ENCODE results near the gene C19orf67.

The C19orf67 gene

DNA sequence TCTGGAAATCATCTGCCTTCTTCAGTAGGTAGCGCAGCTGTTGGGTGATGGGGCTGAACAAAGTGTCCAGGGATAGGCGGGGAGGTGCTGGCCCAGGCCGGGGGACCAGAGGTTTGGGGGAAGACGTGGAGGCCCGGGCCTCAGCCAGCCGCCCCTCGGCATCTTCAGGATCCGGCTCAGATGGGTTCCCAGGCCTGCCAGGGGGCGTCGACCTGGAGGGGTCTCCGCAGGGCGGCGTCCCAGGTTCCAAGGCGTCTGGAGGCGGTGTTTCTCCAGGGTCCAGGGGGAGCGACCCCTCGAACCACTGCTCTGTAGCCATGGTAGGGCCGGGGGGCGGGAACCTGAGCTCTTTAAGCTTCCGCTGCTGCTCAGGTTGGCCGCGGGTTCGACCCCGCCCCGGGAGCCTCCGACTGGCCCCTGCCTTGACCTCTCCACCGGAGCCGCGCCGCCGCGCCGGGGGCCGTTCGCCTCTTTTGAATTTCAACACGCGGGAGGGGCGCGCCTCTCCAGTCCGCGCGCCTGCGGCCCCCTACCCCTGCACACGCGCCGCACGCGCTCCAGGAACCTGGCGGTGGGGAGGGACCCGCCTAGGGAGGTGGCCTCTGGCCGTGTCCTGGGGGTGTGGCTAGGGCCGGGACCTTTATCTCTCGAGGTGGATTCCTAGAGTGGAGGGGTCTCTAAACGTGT lies at the start of gene C19orf67:
Gene C19orf67, minus strand, starts transcription at position 475 of the 687 bp plus-strand sequence. Its CDS starts 156 bp downstream, at position 319.
- no peak for DNase-seq (ENCODE audit: low read depth)

DNA sequence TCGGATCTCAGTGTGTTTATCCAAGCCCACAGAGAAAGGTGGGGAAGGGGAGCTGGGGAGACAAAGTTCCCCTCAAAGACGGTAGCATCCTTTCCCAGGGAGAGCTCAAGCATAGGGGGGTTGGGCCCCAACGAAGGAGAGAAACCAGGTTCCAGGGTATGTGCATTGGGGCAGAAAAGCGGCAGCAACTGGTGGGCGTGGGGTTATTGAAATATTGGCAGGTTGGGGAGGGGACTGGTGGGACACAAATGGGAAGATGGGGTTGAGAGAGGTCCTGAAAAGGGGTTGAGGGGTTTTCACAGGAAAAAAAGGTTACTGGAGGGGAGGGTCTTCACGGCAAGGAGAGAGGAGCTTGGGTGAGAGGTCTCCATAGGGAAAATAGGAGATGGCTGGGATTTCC lies 49.8 kb upstream of the C19orf67 start:
- no peak for DNase-seq (ENCODE audit: low read depth)

DNA sequence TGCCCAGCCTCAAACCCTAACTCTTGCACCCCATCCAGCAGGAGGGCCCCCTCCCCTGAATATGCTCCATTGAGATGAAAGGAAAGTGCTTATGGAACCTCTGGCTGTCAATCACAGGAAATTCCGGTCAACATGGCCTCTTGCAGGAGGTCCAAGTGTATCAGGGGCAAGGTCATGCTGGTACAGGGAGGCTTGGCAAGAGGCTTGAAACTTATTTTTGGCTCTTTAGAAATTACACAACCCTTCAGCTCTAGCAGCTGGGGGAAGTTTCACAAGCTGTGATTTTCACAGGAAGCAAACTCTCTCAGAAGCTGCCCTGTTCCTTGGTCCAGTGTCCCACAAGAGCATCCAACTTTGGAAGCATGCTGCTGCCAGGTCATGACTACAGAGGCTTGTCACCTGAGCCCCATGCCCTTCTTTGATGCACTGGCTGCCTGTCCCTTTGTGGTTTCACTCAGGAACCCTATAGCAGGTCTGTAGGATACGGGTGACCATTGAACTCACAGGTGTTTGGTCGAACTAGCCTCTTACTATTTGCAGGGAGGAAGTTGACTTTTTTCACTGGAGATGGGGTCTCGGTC lies 42.4 kb upstream of the C19orf67 start:
- no peak for DNase-seq (ENCODE audit: low read depth)

DNA sequence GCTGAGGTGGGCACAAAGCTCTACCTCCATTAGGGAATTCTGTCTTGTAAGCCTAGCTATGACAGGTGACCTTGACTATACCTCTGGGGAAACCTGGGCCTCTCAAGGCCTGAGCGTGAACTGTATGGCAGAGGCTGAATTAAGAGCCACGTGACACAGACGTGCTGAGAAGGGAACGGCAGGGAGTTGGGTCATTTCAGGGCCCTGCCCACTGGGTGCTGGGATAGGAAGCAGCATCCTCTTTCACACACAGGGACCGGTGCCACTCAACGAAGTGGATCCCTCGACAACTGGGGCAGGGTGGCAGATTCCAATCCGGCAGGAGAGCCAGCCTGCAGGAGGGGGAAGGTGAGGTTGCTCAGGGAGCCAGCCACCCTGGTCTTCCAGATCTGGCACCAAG lies 41.6 kb upstream of the C19orf67 start:
- DNase-seq (ENCODE audit: low read depth): no peak

DNA sequence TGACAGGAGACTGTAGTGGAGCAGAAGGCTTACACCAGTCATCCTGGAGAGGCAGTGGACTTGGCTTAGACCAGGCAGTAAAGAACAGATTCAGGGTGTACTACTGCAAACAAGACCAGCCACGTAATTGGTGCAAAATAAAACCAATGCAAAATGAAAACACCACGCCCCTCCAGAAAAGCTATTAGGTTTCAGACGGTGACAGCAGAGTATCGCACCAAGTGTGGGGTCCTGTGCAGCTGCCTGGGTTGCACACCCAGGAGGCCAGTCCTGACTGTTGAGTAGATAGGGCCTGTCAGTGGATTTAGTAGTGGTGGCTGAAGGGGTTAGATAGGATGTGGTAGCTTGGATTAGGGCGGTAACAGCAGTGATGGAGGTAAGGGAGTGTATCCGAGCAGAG lies 37.3 kb upstream of the C19orf67 start:
- DNase-seq (ENCODE audit: low read depth): no peak

DNA sequence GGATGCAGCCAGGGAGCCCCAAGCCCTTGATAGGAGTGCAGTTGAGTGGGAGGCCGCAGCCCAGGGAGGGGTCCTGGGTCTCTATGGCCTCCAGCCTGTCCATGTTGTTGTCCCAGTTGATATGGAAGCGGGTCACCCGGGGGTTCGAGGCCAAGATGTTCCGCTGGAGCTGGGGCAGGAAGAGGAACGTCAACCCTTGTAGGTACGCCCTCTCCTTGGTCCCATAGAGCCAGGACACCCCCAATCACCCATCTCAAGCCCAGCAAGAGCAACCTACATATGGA lies 34.9 kb upstream of the C19orf67 start:
- DNase-seq (ENCODE audit: low read depth): no peak

DNA sequence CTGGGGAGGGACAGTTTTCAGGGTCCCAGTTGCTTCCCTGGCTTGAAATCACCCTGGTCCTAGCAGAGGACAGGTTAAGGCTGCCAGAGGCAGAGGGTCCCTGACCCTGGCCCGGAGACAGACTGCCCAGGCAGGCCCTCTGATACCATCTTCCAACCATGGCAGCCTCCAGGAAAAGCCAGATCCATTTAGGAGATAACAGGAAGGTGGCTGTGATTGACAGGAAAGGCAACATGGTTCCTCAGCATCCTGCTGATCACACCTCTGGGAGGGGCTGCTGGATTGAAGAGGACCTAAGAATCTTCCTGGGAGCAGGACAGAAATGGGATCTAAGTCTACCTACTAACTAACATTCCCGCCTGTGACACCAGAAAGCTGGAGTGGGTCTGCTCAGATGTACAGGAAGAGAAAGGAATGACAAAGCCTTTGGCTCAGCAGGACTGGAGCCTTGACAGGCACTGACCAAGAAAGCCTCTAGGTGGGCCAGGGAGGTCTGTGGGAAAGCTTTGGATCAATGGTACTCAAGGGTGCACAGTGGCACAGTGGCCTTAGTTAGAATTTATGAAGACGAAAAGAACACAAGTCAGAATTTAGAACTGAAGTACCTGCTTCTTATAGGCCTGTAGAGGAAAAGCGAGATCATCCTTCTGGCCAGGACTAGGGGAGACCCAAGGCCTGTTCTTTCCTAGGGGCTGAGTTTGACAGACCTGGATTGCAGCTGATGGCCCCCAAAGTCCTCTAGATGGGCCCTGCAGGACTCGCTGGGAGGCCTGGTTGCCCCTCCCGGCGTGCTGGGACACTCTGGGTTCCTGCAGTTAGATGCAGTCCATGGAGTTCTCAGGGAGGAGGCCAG lies 34.3 kb upstream of the C19orf67 start:
- no peak for DNase-seq (ENCODE audit: low read depth)

DNA sequence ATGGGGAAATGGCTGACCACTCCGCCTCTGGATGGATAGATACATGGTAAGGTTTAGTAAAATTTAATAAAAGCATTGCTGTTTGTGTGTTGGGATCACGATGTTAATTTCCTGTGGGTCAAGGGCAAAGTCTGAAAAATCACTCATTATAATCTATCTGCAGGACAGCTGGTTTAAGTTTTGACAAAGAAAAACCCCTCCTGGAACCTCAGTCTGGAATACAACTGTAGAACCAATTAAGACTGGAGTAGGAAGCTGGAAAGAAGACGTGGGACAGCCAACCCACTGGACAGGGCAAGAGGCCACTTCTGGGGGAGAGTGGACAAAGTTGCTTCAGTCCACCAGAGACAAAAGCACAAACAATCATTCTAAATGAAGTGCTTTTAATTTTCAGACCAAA lies 33.6 kb upstream of the C19orf67 start:
- DNase-seq (ENCODE audit: low read depth): no peak

DNA sequence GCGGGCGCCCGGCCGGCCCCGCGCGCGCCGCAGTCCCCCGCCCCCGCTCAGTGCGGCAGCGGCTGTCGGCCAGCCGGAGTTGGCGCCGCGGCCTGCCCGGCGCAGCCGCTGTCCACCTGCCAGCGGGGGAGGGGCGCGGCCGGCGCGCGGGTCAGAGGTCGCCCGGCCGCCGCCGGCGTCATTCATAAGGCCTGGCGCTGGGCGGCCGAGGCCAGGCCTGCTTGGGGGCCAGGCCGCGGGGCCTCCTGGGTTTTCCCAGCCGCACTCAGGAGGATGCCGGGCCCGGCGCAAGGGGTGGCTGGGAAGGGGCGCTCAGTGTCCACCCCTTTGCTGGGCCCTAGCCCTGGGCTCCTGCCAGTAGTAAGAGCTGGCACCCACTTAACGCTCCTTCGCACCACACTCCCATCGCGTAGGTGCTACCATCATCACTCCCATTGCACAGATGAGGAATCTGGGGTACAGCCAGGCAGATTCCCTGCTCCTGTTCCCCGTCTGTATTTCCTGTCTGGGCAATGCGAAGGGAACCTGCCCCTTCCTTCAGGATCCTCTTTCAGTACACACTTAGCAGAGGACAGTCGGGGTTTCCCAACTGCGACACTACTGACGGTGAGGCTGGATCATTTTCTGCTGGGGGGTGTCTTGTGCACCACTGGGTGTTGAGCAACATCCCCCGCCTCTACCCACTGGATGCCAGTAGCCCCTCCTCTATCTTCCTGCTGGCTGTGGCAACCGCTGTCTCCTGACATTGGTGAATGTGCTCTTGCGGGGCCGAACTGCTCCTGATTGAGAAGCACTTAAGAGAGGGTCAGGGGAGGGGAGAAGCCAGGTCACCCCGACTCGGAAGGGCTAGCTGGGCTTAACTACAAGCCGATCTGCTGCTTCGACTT lies 32.8 kb upstream of the C19orf67 start:
- DNase-seq (ENCODE audit: low read depth): no peak

DNA sequence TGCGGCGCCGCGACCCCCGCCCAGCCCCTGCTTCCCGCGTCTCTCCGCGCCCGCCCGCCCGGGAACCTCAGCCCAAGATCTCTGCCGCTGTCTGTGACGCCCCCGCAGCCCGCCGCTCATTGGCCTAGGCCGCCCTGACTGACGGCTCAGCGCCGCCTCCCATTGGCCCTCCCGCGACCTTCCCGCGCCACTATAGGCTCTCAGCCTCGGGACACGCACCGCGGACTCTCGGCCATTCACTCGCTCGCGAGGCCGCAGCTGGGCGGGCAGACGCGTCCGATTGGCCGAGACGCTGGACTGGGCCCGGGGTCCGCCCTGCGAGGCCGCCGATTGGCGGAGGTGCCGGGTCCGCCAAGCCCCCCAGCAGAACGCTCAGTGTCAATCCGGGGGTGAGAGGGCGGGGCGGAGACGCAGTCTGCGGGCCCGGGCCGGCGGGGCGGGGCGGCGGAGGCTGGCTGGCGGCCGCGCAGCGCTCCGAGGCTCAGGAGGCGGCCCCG lies 32.1 kb upstream of the C19orf67 start, which contains the start of gene PRKACA:
Gene PRKACA, minus strand, starts transcription at position 95 of the 497 bp plus-strand sequence. CDS start 215 bp downstream, outside the sequence.
- peak; percentile 95 for DNase-seq (ENCODE audit: low read depth)

DNA sequence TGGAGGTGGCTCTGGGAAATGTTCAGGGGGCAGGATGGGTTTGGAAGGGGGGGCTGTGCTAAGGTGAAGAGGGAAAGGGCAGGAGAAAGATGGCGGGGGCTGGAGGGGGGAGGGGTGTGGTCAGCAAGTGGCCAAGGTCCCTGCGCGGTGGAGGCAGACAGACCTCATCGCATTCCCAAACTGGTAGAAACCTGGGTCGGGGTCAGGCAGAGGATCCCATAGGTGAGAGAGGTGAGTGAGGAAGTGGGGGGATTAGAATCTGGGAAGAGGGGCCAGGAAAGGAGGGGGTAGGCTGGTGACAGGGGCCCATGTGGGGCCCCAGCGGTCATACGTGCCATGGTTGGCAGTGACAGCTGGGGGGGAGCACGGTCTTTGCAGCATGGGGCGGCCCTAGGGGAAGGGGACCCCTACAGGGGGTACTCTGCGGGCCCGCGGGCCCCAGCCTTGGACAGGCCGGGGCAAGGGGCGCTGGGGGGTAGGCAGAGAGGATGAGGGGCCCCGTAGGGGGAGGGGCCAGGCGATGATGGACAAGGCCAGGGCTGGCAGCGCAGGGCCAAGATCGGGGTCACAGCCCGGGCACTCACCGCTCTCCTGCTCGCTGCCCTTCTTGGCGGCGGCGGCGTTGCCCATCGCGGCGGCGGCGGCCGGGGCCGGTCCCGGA lies 31.5 kb upstream of the C19orf67 start:
- DNase-seq (ENCODE audit: low read depth): no peak

DNA sequence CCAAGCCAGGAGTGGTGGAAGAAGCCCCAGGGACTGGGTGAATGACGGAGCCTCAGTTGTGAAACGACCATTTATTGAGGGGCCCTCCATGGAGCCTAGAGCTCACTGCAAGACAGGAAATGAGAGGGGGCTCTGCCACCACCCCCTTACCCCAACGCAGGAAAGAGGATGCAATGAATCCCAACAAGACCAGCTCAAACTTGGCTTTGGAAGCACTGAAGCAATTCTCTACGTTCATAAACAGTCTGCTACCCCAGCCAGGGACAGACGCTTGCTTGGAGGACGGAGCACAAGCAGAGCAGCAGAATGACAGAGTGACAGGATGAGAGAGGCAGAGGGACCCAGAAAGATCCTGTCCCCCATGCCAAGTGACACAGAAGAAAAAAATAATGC lies 30.9 kb upstream of the C19orf67 start:
- DNase-seq (ENCODE audit: low read depth): no peak

DNA sequence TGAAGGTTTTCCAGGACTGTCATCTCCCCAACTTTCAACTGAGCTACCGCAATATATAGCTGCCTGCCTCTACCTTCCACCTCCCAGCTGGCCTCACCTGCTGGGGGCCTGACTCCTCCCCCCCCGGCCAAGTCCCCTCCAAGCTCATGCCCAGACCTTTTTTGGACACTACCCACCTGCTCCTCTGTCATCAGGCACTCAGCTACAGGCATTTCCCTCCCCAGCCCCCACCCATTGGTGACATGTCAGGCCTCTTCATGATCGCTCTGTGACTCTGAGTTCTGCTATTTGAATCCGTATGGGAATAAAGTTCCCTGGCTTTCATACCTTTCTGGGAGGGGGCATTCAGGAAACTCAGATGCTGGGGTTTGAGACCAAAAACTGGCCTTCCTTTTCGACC lies 30.2 kb upstream of the C19orf67 start:
- no peak for DNase-seq (ENCODE audit: low read depth)

DNA sequence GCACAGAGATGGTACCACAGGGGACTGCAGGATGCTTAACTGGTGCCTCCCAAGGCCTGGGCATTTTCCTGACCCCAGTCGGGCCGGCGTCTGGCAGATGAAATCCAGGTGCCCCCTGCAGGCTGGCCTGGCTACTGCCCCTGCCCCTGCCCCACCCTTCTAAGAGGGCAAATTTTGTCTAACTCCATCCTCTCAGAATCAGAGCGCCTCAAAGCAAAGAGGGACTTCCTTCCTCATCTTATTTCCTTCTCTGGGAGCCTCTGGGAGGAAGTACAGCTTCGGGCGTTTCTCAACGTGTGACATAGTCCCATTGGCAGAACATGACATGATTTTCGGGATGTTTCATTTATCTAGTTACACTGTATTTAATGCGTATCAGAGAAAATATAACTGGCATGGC lies 29.3 kb upstream of the C19orf67 start:
- no peak for DNase-seq (ENCODE audit: low read depth)

DNA sequence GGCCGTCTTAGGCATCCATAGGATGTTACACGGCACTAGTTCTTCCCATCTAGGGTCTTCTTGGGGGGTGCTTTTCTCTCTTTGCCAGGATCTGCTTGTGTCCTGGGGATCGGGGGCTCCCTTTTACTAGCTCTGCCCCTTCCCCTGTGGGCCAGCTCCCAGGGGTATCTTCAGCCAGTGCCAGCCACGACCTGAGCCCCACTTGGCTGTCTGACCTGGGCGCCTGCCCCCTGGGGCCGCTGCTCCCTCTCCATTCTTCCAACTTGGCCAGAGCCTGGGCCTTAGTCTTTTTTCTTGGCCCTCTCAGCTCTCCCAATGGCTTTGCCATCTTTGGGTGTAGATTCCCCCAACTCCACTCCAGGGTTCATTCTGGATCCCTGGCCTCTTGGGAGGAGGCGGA lies 28.9 kb upstream of the C19orf67 start:
- DNase-seq (ENCODE audit: low read depth): no peak

DNA sequence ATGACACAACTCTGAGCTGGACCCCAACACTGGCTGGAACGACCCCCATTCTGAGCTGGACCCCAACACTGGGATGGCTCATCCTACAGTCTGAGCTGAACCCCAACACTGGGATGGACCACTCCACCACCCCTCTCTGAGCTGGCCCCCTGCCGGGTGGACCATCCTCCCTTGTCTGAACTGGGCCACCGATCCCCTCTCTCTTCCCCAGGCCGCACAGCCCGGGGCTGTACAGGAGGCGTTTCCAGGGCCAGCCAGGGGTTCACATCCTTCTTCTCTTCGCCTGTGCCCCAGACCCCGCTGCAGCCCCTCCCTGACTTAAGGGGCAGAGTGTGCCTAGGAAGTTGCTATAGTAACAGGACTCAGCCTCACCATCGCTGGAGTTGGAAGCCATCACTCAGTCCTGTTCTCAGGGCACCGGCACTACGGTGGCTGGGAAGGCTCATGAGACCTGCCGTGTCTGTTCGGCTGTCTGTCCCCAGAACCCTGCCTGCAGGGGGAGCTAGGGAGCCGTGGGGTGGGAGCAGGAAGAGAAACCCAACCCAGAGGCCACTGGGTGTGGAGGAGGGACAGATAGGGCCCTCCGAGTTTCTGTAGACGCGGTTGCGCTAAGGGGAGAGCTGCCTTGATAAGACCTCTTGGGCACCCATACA lies 28.3 kb upstream of the C19orf67 start:
- peak; percentile 22 for DNase-seq (ENCODE audit: low read depth)

DNA sequence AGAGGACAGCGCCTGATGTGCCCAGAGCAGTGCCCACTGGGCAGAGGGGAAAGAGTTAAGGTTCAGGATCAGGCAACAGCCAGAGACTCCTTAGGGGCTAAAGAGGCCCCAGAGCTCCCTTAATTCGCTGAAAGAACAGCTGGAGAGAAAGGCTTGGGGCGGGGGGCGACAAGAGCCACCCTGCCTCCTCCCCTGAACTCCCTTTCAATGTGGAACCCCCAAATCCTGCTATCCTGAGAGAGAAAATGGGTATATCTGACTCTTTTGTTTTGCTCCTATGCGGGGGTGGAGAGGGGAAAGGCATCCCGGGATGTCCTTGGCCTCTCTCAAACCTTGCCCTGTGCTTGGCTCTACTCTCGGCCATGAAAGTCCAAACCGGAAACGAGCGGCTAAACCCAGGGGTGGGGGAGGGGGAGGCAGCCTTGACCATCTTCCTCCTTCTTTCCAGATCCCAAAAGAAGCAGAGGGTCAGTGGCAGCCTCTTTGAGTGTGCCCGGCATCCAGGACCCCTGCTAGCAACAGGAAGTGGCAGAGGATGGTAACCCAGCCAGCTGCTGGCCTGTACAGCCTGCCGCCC lies 27.3 kb upstream of the C19orf67 start:
- no peak for DNase-seq (ENCODE audit: low read depth)

DNA sequence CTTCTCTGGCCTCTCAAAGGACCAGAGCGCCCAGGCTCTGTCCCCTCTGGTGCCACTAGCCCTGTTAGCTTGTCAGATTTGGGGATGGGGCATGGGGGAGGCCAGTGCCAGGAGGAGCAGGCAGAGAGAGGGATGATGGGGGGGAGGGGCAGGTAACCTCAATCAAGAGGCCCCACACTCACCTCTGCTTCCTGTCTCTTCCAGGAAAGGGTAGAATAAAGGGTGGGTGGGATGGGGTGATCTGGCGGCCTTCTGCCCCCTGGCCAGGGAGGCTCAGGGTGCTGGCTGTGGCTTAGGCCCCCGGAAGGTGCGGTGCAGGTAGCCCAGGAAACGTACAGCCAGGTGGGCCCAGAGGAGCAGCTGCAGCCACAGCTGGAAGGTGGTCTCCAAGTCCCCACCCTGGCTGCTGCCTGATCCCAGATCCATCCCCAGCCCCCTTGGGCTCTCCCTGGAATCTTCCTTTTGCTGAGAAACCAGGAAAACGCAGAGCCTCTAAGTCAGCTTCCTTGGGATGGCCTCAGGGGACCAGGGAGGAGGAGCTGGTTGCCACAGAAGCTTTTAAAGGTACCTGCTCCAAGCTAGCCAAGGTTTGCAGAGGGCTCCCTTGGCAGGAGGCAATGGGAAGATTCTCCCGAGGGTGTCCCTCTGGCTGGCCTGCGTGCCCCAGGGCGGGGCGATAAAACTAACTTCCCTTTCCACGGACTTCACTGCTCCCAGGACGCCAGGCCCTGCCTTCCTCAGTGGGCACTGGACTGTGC lies 26.6 kb upstream of the C19orf67 start:
- DNase-seq (ENCODE audit: low read depth): no peak

DNA sequence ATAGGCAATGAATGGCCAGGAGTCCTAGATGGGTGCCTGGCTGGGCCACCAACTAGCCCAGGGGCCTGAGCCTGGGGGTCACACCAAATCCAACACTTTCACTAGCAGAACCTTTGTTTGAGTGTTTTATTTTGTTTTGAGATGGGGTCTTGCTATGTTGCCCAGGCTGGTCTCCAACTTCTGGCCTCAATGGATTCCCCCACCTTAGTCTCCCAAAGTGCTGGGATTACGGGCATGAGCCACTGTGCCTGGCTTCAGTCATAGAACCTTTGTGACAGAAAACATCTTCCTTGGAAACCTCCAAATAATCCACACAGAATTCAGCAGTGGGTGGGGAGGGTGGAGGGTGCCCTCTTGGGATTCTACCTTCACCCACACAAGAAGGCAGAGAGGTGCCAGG lies 25.9 kb upstream of the C19orf67 start:
- no peak for DNase-seq (ENCODE audit: low read depth)

DNA sequence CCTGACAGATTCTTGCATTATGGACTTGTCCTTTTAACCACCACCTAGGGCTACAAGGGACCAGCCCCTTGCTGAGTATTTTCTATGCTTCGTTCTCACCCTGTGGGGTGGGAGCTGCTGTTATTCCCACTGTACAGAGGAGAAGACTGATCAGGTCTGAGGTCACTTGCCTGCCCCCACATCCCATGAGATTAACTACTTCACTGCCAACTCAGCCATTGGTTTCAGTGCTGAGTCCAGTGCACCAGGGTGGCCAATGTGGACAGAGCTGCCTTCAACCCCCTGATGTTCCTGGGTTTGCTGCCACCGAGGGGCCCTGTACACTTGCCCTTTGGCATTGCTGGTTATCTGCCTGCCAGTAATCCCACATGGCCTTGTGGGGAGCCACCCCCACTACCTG lies 25.1 kb upstream of the C19orf67 start:
- no peak for DNase-seq (ENCODE audit: low read depth)
